NCI-H460 (cell line): ENCODE measurements around the gene OGA. TPM values are rescaled to one million over a fixed set of nuclear protein-coding genes. Genes with fewer than 3 reads are reported as not detected.

Source experiments
- DNase-seq: peaks from one replicate; pipeline ENCODE4 v3.0.0-alpha.2; 2016; ENCODE audit warnings: low read depth; ENCODE audit errors: extremely low read depth
- polyA plus RNA-seq: library from polyadenylated mRNA; depleted of rRNA; stranded (reverse); fragments of >200 nt; gene quantifications from 2 replicates; pipeline ENCODE4 v1.2.3, GENCODE V29; 2014; cell fraction: nucleus; rRNA removed
- total RNA-seq: library from RNA; depleted of rRNA; stranded (reverse); fragments of >200 nt; shearing (Covaris generic); gene quantifications from 2 replicates; pipeline ENCODE4 v1.2.3, GENCODE V29; 2014; rRNA removed

Gene OGA
- total RNA-seq: 79.9 and 96.2 TPM in 2 replicates
- 114 and 166 TPM in 2 replicates for polyA plus RNA-seq

GRCh38 chr10:101818119-101818871 is at the start of gene OGA:
TSS of gene OGA (minus strand) at chr10:101818444. CDS start at chr10:101818022, 422 bp downstream.
- DNase-seq: peak; percentile 100

GRCh38 chr10:101867931-101868330 is 49.7 kb upstream of the OGA start:
- no peak for DNase-seq

GRCh38 chr10:101859530-101859929 is 41.3 kb upstream of the OGA start:
- DNase-seq: no peak

- DNase-seq: no peak
Measured at GRCh38 chr10:101858723-101859500, 40.7 kb upstream of the OGA start.

GRCh38 chr10:101857802-101858476 is 39.7 kb upstream of the OGA start:
- no peak for DNase-seq

GRCh38 chr10:101856626-101857025 is 38.4 kb upstream of the OGA start:
- DNase-seq: no peak

- DNase-seq: no peak
Measured at GRCh38 chr10:101851411-101852116, 33.3 kb upstream of the OGA start.

- no peak for DNase-seq
Measured at GRCh38 chr10:101850749-101851148, 32.5 kb upstream of the OGA start.

GRCh38 chr10:101848894-101849351 is 30.7 kb upstream of the OGA start:
- DNase-seq: no peak

DNA sequence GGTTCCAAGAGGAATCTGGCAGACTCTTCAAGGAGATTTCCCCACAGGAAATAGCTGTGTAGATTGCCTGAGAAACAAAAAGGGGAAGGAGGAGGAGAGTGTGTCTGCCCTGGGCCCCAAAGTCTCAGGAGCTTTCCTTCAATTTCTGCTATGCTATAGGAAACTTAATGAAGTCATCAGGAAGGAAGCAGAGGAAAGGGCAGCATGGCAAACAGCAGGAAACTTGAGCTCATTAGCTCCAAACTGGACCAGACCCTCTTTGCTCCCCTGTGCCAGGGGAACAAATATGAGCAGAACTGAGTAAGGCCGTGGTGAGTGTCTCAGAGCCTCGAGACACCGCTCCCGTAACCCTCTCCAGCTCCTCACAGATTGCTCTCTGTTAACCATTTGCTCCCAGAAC is 30.2 kb upstream of the OGA start:
- DNase-seq: no peak

GRCh38 chr10:101845893-101846292 is 27.6 kb upstream of the OGA start:
- DNase-seq: no peak

GRCh38 chr10:101843032-101844021 is 25.1 kb upstream of the OGA start, which contains the start of gene KCNIP2:
TSS of gene KCNIP2 (minus strand) at chr10:101843800. CDS start at chr10:101843568, 232 bp downstream.
- DNase-seq: no peak

DNA sequence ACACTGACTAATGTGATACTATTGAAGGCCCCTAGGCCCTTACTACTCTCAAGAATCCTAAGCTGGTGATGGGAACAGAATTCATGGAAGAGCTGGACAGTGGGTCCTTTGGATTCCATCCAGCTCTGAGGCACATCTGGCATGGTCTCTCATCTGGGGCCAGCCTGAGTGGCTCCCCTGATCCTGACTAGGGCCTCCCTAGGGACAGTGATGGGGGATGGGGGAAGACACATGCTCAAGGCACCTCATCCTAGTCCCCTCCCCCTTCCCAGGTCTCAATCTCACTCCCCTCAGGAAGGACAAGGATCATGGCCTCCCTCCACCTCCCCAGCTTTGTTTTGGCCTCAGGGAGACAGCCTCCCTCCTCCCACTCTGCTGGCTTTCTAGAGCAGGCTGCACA is 23.6 kb upstream of the OGA start:
- DNase-seq: no peak

- DNase-seq: peak; percentile 77
Measured at GRCh38 chr10:101840741-101841453, 22.7 kb upstream of the OGA start.

GRCh38 chr10:101840102-101840684 is 21.9 kb upstream of the OGA start:
- DNase-seq: no peak

- no peak for DNase-seq
Measured at GRCh38 chr10:101839416-101840063, 21.3 kb upstream of the OGA start.

GRCh38 chr10:101839002-101839401 is 20.8 kb upstream of the OGA start:
- DNase-seq: no peak
